Glomerular endothelial cell (primary cell): ENCODE data around the gene MYO1D. TPM values are rescaled to one million over a fixed set of nuclear protein-coding genes. Genes with fewer than 3 reads are reported as not detected.

Experiments used
- DNase-seq: peaks from one replicate; pipeline ENCODE4 v3.0.0-alpha.2; 2011; ENCODE audit warnings: low read depth, low spot score; ENCODE audit errors: extremely low read depth
- total RNA-seq: library from RNA; depleted of rRNA; stranded (reverse); fragments of >200 nt; gene quantifications from 2 replicates; pipeline ENCODE4 v1.2.3, GENCODE V29; 2015

Gene MYO1D
- total RNA-seq, 1 donor from 2014 or later: 73.7 TPM

GRCh38 chr17:32445497-32445896, 431.4 kb downstream of the MYO1D start:
- no peak for DNase-seq

GRCh38 chr17:32445074-32445415, 431.9 kb downstream of the MYO1D start:
- DNase-seq: no peak

GRCh38 chr17:32444301-32445073, 432.4 kb downstream of the MYO1D start, which contains the start of gene PSMD11:
TSS of gene PSMD11 (plus strand) at chr17:32444510. CDS start at chr17:32444524, 14 bp downstream.
- peak; percentile 60 for DNase-seq

GRCh38 chr17:32443827-32444300, 433.1 kb downstream of the MYO1D start:
- DNase-seq: no peak

Other genes with a start within 250 kb of the MYO1D start
- gene TMEM98, start 51.0 kb upstream of the MYO1D start, total RNA-seq: 115 and 123 TPM in 2 replicates
- gene SPACA3, start 114.7 kb upstream of the MYO1D start, total RNA-seq: 0.39 TPM in 1 of 2 replicates, not detected in the other